Glutamatergic neuron (in vitro differentiated cells): ENCODE results near the gene WNT2. TPM values are rescaled to one million over a fixed set of nuclear protein-coding genes. Genes with fewer than 3 reads are reported as not detected.

ENCODE experiments used
- DNase-seq: peaks from one replicate; pipeline ENCODE4 v3.0.0; 2022
- H3K27ac Mint-ChIP-seq: one replicate; pipeline ENCODE4 v1.8.0; 2020; ENCODE audit warnings: mild to moderate bottlenecking, mixed read lengths, inconsistent platforms; ENCODE audit not compliant: unreplicated experiment
- H3K27me3 Mint-ChIP-seq: one replicate; pipeline ENCODE4 v1.8.0; 2020; ENCODE audit warnings: mild to moderate bottlenecking, moderate library complexity, mixed read lengths, inconsistent platforms; ENCODE audit not compliant: unreplicated experiment
- H3K36me3 Mint-ChIP-seq: one replicate; pipeline ENCODE4 v1.8.0; 2020; ENCODE audit warnings: mild to moderate bottlenecking, mixed read lengths, inconsistent platforms; ENCODE audit not compliant: unreplicated experiment
- H3K4me1 Mint-ChIP-seq: one replicate; pipeline ENCODE4 v1.8.0; 2020; ENCODE audit warnings: mild to moderate bottlenecking, low read depth, mixed read lengths, inconsistent platforms; ENCODE audit not compliant: unreplicated experiment
- H3K4me3 Mint-ChIP-seq: one replicate; pipeline ENCODE4 v1.8.0; 2020; ENCODE audit warnings: mild to moderate bottlenecking, mixed read lengths, inconsistent platforms; ENCODE audit not compliant: unreplicated experiment
- H3K9me3 Mint-ChIP-seq: one replicate; pipeline ENCODE4 v1.8.0; 2020; ENCODE audit warnings: mild to moderate bottlenecking, moderate library complexity, mixed read lengths, inconsistent platforms; ENCODE audit not compliant: unreplicated experiment
- CTCF ChIP-seq: fragments of 200-600 bp; sonication (generic); IDR thresholded peaks from one replicate; pipeline ENCODE4 v1.5.0; 2021; ENCODE audit not compliant: partially characterized antibody, unreplicated experiment
- total RNA-seq: library from RNA; stranded (reverse); fragmentation: NEBNext Ultra II Directional; extraction: Animal tissue kit (Norgen Biotek cat#: 25700); gene quantifications from one replicate; pipeline ENCODE4 v1.2.1, GENCODE V29; 2021; ENCODE audit not compliant: unreplicated experiment

The WNT2 gene
- total RNA-seq, 1 donor from 2014 or later = not detected

- DNase-seq = no peak
- peaks cover 17% of the 10 kb centered on the region for H3K4me1 Mint-ChIP-seq
- H3K9me3 Mint-ChIP-seq = peaks cover 13% of the 10 kb centered on the region
- peaks cover 17% of the 10 kb centered on the region for H3K36me3 Mint-ChIP-seq
- no peak overlapping the region for H3K4me3 Mint-ChIP-seq
- H3K27ac Mint-ChIP-seq = no peak overlapping the region
- no peak for TF ChIP-seq CTCF
- H3K27me3 Mint-ChIP-seq = peaks cover 12% of the 10 kb centered on the region
Measured at GRCh38 chr7:117225536-117225935, 97.3 kb downstream of the WNT2 start.

Other genes starting within 250 kb of the WNT2 start
- gene ASZ1, start 104.4 kb upstream of the WNT2 start, total RNA-seq = not detected
- not detected for gene CFTR, start 157.0 kb upstream of the WNT2 start, total RNA-seq